GM06990 (cell line): ENCODE results near the gene ATP6AP1.

Experiments
- DNase-seq: peaks from one replicate; pipeline ENCODE4 v3.0.0-alpha.2; 2011; ENCODE audit not compliant: insufficient read length; ENCODE audit errors: extremely low read depth
- H3K27me3 ChIP-seq: replicated peaks from 2 replicates; pipeline ENCODE4 v1.6.0; 2011; ENCODE audit warnings: low read length; ENCODE audit not compliant: control insufficient read depth, insufficient read depth
- H3K36me3 ChIP-seq: 2 replicates; pipeline ENCODE4 v1.5.1; 2011; ENCODE audit warnings: low read length; ENCODE audit not compliant: control insufficient read depth, insufficient read depth
- H3K4me3 ChIP-seq: replicated peaks from 2 replicates; pipeline ENCODE4 v1.5.1; 2011; ENCODE audit warnings: low read depth, mild to moderate bottlenecking, control low read depth, low read length
- TF ChIP-seq, protein P1 (sequence below): IDR thresholded peaks from 2 replicates; pipeline ENCODE4 v1.5.1; 2011; ENCODE audit warnings: low read length, control low read depth, mild to moderate bottlenecking, inconsistent platforms; ENCODE audit not compliant: insufficient read depth, poor library complexity, severe bottlenecking

Gene ATP6AP1

DNA sequence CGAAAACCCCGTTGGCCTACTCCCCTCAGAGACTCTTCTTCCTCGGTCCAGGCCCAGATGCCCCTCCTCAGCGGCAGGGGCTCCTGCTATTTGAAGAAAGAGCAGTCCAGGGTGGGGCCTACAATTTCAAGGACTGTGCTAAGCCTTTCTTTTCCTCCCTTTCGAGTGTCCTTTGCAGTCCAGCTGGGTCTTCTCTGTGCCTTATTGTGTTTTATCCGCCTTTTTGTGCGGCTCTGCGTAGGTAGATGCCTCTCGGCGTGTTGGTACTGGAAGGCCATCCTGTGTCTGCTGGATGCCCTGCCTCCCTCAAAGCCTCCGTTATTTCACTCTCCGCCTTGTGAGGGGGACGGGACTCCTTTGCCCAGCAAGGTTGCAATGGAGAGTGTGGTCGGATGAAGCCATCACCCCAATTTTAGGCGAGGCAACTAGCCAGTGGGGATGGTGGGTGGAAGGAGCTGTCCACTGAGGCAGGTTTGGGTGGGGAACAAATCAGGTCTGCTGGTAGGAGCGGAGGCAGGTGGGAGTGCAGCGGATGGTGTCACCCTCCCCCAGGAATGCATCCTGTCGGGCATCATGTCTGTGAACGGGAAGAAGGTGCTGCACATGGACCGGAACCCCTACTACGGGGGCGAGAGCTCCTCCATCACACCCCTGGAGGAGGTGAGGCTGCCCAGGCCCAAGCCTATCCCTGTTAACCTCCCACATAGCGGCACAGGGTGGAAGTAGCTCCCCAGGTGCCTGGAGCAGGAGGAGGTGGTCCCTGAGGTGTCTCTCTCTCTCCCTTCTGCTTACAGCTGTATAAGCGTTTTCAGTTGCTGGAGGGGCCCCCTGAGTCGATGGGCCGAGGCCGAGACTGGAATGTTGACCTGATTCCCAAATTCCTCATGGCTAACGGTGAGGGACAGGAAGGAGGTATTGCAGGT lies 9.8 kb downstream of the ATP6AP1 start:
- H3K36me3 ChIP-seq = peaks cover 1% of the 10 kb centered on the region

DNA sequence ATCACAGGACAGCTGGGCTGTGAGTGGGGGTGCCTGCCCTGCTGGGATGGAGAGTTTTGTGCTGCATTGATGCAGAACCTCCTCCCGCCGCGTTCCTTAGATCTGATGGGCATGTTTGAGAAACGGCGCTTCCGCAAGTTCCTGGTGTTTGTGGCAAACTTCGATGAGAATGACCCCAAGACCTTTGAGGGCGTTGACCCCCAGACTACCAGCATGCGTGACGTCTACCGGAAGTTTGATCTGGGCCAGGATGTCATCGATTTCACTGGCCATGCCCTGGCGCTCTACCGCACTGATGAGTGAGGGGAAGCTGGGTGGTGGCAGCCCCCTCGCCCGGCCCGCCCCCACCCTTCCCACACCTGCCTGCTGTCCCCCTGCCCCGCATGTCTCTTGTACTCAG lies 11.4 kb downstream of the ATP6AP1 start:
- peaks cover 1% of the 10 kb centered on the region for H3K36me3 ChIP-seq
- H3K4me3 ChIP-seq = no peak overlapping the region
- no peak for DNase-seq
- TF ChIP-seq, protein P1, sequence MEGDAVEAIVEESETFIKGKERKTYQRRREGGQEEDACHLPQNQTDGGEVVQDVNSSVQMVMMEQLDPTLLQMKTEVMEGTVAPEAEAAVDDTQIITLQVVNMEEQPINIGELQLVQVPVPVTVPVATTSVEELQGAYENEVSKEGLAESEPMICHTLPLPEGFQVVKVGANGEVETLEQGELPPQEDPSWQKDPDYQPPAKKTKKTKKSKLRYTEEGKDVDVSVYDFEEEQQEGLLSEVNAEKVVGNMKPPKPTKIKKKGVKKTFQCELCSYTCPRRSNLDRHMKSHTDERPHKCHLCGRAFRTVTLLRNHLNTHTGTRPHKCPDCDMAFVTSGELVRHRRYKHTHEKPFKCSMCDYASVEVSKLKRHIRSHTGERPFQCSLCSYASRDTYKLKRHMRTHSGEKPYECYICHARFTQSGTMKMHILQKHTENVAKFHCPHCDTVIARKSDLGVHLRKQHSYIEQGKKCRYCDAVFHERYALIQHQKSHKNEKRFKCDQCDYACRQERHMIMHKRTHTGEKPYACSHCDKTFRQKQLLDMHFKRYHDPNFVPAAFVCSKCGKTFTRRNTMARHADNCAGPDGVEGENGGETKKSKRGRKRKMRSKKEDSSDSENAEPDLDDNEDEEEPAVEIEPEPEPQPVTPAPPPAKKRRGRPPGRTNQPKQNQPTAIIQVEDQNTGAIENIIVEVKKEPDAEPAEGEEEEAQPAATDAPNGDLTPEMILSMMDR = no peak
- no peaks in the 10 kb centered on the region for H3K27me3 ChIP-seq

More for the DNA sequence above, 9.8 kb downstream of the ATP6AP1 start:
- DNase-seq = no peak
- TF ChIP-seq, protein P1 = no peak
- Histone ChIP-seq H3K4me3 (peak overlapping the region; percentile 81), H3K27me3 (no peaks in the 10 kb centered on the region)

DNA sequence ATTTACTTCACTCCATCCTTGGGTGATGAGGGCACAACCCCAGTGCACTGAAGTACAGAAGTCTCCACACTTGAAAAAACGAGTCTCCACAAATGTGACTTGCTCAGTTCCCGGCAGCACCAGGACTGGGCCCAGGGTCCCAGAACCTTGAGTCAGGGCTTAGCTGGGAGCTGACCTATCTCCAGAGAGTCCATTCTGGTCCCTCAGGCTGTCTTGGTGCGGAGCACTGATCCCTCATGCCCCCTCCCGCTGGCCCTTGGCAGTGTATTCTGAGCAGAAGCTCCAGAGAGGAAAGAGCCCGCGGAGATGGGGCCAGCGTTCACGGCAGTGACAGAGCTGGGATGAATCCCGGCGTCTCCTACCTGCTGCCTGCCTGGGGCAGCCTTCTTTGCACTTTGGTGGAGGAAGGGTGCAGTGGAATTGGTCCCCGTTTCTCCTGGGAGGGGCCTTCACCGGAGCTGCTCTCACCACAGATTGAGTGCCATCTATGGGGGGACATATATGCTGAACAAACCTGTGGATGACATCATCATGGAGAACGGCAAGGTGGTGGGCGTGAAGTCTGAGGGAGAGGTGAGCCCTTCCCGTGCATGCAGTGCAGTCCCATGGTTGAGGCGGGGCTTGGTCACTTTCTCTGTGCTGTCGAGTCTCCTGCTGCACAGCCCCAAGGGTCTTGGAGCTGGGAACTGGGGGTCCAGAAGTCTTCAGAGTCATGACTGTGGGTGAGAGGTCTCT lies 12.3 kb downstream of the ATP6AP1 start:
- H3K36me3 ChIP-seq = no peaks in the 10 kb centered on the region; the same call in none of the 2 replicates
- no peak for DNase-seq
- H3K4me3 ChIP-seq = no peak overlapping the region
- TF ChIP-seq, protein P1 = no peak
- no peaks in the 10 kb centered on the region for H3K27me3 ChIP-seq

DNA sequence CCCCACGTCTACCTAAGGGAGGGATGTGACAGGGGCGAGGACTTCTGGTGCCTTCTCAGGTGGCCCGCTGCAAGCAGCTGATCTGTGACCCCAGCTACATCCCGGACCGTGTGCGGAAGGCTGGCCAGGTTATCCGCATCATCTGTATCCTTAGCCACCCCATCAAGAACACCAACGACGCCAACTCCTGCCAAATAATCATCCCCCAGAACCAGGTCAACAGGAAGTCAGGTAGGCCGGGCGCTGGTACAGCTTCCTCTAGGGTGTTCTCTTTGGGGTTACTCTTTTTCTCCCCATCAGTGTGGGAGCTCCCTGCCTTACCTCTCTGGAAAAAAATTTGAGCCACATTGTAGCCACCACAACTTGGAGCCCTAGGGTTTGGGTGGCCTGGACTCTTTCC lies 13.1 kb downstream of the ATP6AP1 start:
- Histone ChIP-seq H3K4me3 (no peak overlapping the region), H3K36me3 (no peaks in the 10 kb centered on the region; the same call in none of the 2 replicates), H3K27me3 (no peaks in the 10 kb centered on the region)
- TF ChIP-seq, protein P1 = no peak
- DNase-seq = no peak

DNA sequence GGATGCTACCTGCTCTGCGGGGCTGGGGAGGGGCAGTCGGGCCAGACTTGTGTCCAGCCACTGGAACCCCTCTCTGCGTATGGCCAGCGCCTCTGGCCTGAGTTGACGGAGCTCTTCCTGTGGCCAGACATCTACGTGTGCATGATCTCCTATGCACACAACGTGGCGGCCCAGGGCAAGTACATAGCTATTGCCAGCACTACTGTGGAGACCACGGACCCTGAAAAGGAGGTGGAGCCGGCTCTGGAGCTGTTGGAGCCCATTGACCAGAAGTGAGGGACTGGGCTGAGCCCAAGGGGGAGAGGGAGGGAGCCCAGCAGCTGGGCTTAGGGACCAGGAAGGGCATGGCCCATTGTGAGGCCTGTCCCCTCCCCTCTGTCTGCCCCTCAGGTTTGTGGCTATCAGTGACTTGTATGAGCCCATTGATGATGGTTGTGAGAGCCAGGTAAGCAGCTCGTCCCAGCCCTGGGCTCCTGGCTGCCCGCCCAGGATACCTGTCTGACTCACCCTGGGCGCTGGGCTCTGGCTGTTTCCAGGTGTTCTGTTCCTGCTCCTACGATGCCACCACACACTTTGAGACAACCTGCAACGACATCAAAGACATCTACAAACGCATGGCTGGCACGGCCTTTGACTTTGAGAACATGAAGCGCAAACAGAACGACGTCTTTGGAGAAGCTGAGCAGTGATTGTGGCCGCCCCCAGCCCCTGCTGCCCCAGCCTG lies 13.7 kb downstream of the ATP6AP1 start:
- H3K36me3 ChIP-seq = no peaks in the 10 kb centered on the region; the same call in none of the 2 replicates
- H3K4me3 ChIP-seq = no peak overlapping the region
- H3K27me3 ChIP-seq = no peaks in the 10 kb centered on the region
- TF ChIP-seq, protein P1 = no peak
- no peak for DNase-seq
